Smooth muscle cell of bladder (primary cell): ENCODE data around the gene RPL10L. TPM values are rescaled to one million over a fixed set of nuclear protein-coding genes. Genes with fewer than 3 reads are reported as not detected.

Experiments
- total RNA-seq: library from RNA; depleted of rRNA; stranded (reverse); fragments of >200 nt; gene quantifications from 2 replicates; pipeline ENCODE4 v1.2.3, GENCODE V29; 2014

The RPL10L gene
- total RNA-seq, result not detected in 2 replicates

GRCh38 chr14:46651526-46652144, at the start of gene RPL10L:
Gene RPL10L (minus strand): TSS chr14:46651781. CDS start chr14:46651736, 45 bp downstream.

